ENCODE data around the gene ACSBG1. TPM values are rescaled to one million over a fixed set of nuclear protein-coding genes. Genes with fewer than 3 reads are reported as not detected.

ACSBG1 gene
- total RNA-seq, 1 donor from 2014 or later: 1.2 TPM

GRCh38 chr15:78272776-78273175, 38.4 kb upstream of the ACSBG1 start:
- H3K36me3 Mint-ChIP-seq: no peaks in the 10 kb centered on the region
- H3K9me3 Mint-ChIP-seq: no peaks in the 10 kb centered on the region
- no peak overlapping the region for H3K4me3 Mint-ChIP-seq
- H3K27ac Mint-ChIP-seq: no peak overlapping the region
- H3K4me1 Mint-ChIP-seq: peaks cover 9% of the 10 kb centered on the region
- no peak for DNase-seq (ENCODE audit: low spot score in 2 of 2, unreplicated experiment in 2 of 2)
- no peak for TF ChIP-seq CTCF (IDR thresholded peaks at IDR 0.05; ENCODE audit: unreplicated experiment)
- H3K27me3 Mint-ChIP-seq (ENCODE audit: low read depth): peaks cover 8% of the 10 kb centered on the region

GRCh38 chr15:78272316-78272715, 38.0 kb upstream of the ACSBG1 start:
- Mint-ChIP-seq H3K27me3 (ENCODE audit: low read depth) (peaks cover 8% of the 10 kb centered on the region), H3K4me3 (no peak overlapping the region), H3K36me3 (no peaks in the 10 kb centered on the region), H3K9me3 (no peaks in the 10 kb centered on the region), H3K4me1 (peaks cover 9% of the 10 kb centered on the region), H3K27ac (no peak overlapping the region)
- TF ChIP-seq CTCF (IDR thresholded peaks at IDR 0.05; ENCODE audit: unreplicated experiment): no peak
- DNase-seq (ENCODE audit: low spot score in 2 of 2, unreplicated experiment in 2 of 2): no peak

- Mint-ChIP-seq H3K27ac (no peak overlapping the region), H3K27me3 (ENCODE audit: low read depth) (peaks cover 8% of the 10 kb centered on the region), H3K4me3 (no peak overlapping the region), H3K4me1 (no peaks in the 10 kb centered on the region), H3K36me3 (no peaks in the 10 kb centered on the region), H3K9me3 (no peaks in the 10 kb centered on the region)
- DNase-seq (ENCODE audit: low spot score in 2 of 2, unreplicated experiment in 2 of 2): no peak
- TF ChIP-seq CTCF (IDR thresholded peaks at IDR 0.05; ENCODE audit: unreplicated experiment): no peak
Observed at GRCh38 chr15:78266806-78267205, 32.4 kb upstream of the ACSBG1 start.

- H3K36me3 Mint-ChIP-seq: no peaks in the 10 kb centered on the region
- no peak overlapping the region for H3K4me3 Mint-ChIP-seq
- DNase-seq (ENCODE audit: low spot score in 2 of 2, unreplicated experiment in 2 of 2): no peak
- H3K27me3 Mint-ChIP-seq (ENCODE audit: low read depth): peaks cover 8% of the 10 kb centered on the region
- H3K27ac Mint-ChIP-seq: no peak overlapping the region
- TF ChIP-seq CTCF (IDR thresholded peaks at IDR 0.05; ENCODE audit: unreplicated experiment): no peak
- no peaks in the 10 kb centered on the region for H3K9me3 Mint-ChIP-seq
- no peaks in the 10 kb centered on the region for H3K4me1 Mint-ChIP-seq
Observed at GRCh38 chr15:78266229-78266628, 31.9 kb upstream of the ACSBG1 start.

DNA sequence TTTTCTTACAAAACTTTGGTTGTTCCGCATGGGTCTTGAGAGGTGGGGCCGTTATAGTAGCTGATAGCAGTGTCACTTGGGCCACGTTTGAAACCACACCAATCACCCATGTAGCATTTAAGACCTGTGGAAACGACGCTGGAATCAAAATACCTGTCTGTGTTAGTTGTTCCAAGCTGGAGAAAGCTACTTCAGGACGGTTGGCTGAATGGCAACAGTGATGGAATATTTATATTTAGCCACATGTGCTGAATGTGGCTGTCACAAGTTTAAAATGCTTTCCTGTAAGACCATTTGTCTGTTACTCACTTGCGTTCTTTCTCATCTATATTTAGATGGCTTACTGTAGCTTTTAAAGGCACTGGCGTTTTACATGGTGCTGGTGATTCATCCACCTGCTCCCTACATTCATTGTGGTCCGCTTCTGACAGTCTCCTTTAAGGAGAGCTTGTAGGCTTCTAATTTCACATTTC, 31.4 kb upstream of the ACSBG1 start:
- H3K4me1 Mint-ChIP-seq: peaks cover 3% of the 10 kb centered on the region
- no peak for TF ChIP-seq CTCF (IDR thresholded peaks at IDR 0.05; ENCODE audit: unreplicated experiment)
- no peak overlapping the region for H3K4me3 Mint-ChIP-seq
- H3K9me3 Mint-ChIP-seq: no peaks in the 10 kb centered on the region
- DNase-seq (ENCODE audit: low spot score in 2 of 2, unreplicated experiment in 2 of 2): no peak
- H3K27ac Mint-ChIP-seq: no peak overlapping the region
- H3K36me3 Mint-ChIP-seq: no peaks in the 10 kb centered on the region
- peaks cover 8% of the 10 kb centered on the region for H3K27me3 Mint-ChIP-seq (ENCODE audit: low read depth)

DNA sequence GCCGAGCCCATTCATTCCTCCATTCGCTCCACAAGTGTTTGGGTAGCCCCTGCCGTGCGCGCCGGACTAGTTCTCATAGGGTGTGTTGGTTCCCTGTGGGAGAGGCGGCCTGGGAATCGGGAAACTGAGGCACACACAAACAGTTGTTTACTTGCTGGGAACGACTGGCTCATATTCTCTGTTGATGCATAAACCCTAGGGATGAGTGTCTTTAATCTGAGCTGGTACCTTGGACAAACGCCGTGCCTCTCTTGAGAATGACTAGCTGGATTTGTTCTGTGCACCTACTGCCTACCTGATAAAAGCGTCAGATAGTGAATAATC, 30.7 kb upstream of the ACSBG1 start:
- no peaks in the 10 kb centered on the region for H3K36me3 Mint-ChIP-seq
- no peaks in the 10 kb centered on the region for H3K9me3 Mint-ChIP-seq
- peaks cover 3% of the 10 kb centered on the region for H3K27me3 Mint-ChIP-seq (ENCODE audit: low read depth)
- H3K4me1 Mint-ChIP-seq: peaks cover 6% of the 10 kb centered on the region
- no peak overlapping the region for H3K27ac Mint-ChIP-seq
- no peak overlapping the region for H3K4me3 Mint-ChIP-seq
- no peak for DNase-seq (ENCODE audit: low spot score in 2 of 2, unreplicated experiment in 2 of 2)
- TF ChIP-seq CTCF (IDR thresholded peaks at IDR 0.05; ENCODE audit: unreplicated experiment): no peak

All from mesothelial cell of epicardium (in vitro differentiated cells).